H1 (cell line): Measurements from ENCODE around the gene NAA10. TPM values are rescaled to one million over a fixed set of nuclear protein-coding genes. Genes with fewer than 3 reads are reported as not detected.
A peak's percentile ranks its signal among the peaks of the same experiment; 100 is the strongest.
"Not testable (repeated sequence)": the region's sequence is repeated elsewhere in the genome, so short reads cannot be mapped to it uniquely, and the experiment has no call there.

ENCODE experiments used
- CTCF ChIA-PET: fragments of 300-600 bp; sonication (Branson Sonifier 250); formaldehyde crosslinking; loops from one replicate; lab custom pipeline; 2021; ENCODE audit not compliant: partially characterized antibody; lab: Charles Lee
- POLR2A ChIA-PET: fragments of 300-600 bp; sonication (Branson Sonifier 250); formaldehyde crosslinking; loops from one replicate; lab custom pipeline; 2021; ENCODE audit warnings: inconsistent platforms; ENCODE audit not compliant: partially characterized antibody; lab: Charles Lee
- DNase-seq, 2 experiments: peaks; one replicate each; pipeline versions ENCODE4 v3.0.0 to v3.0.0-alpha.2; 2010 to 2022; ENCODE audit warnings: low spot score in 2 of 2, low read depth in 1 of 2, mixed read lengths in 1 of 2
- FAIRE-seq: peaks from 2 replicates; lab custom pipeline; 2011; peaks lifted over from hg19 to GRCh38; lab: Jason Lieb, UNC
- H2AFZ ChIP-seq: 2 replicates; pipeline ENCODE4 v1.8.1; 2012; ENCODE audit warnings: low read length, inconsistent platforms
- H2AK5ac ChIP-seq: 2 replicates; pipeline ENCODE4 v1.6.1; 2013; ENCODE audit warnings: low read depth, low read length
- H2BK120ac ChIP-seq: replicated peaks from 2 replicates; pipeline ENCODE3; 2013; ENCODE audit warnings: low read depth, low read length, inconsistent platforms
- H2BK12ac ChIP-seq: 2 replicates; pipeline ENCODE4 v1.6.1; 2013; ENCODE audit warnings: low read depth, low read length
- H2BK15ac ChIP-seq: 2 replicates; pipeline ENCODE4 v1.6.1; 2013; ENCODE audit warnings: low read length
- H2BK20ac ChIP-seq: 2 replicates; pipeline ENCODE4 v1.6.1; 2013; ENCODE audit warnings: low read length
- H2BK5ac ChIP-seq: 2 replicates; pipeline ENCODE4 v1.6.1; 2013; ENCODE audit warnings: low read depth, low read length
- H3K14ac ChIP-seq: 2 replicates; pipeline ENCODE4 v1.6.1; 2013; ENCODE audit warnings: inconsistent platforms; ENCODE audit not compliant: insufficient read length
- H3K18ac ChIP-seq: 2 replicates; pipeline ENCODE4 v1.6.1; 2013; ENCODE audit warnings: low read length; ENCODE audit errors: extremely low read depth
- H3K23ac ChIP-seq: 2 replicates; pipeline ENCODE4 v1.6.1; 2013; ENCODE audit warnings: inconsistent platforms; ENCODE audit not compliant: insufficient read length
- H3K23me2 ChIP-seq: 2 replicates; pipeline ENCODE4 v1.6.1; 2013; ENCODE audit warnings: low read depth, low read length
- H3K27ac ChIP-seq: 2 replicates; pipeline ENCODE4 v1.6.1; 2011; ENCODE audit warnings: low read depth, low read length, inconsistent platforms
- H3K27me3 ChIP-seq, 4 experiments: replicated peaks in 1 of 4; 1 replicate in 1 of 4; 2 replicates in 3 of 4; pipeline versions ENCODE4 v1.6.1 to v1.8.1; 2011 to 2013; ENCODE audit warnings: low read length in 3 of 4, mild to moderate bottlenecking in 3 of 4, inconsistent platforms in 2 of 4, mixed read lengths in 2 of 4, moderate library complexity in 1 of 4; ENCODE audit not compliant: control insufficient read depth in 3 of 4, insufficient read depth in 3 of 4; ENCODE audit errors: extremely low read depth in 1 of 4
- H3K36me3 ChIP-seq, 4 experiments: 2 replicates each; pipeline versions ENCODE4 v1.6.1 to v1.8.1; 2011 to 2013; ENCODE audit warnings: mild to moderate bottlenecking in 4 of 4, low read length in 3 of 4, moderate library complexity in 2 of 4, control low read depth in 1 of 4, inconsistent platforms in 1 of 4; ENCODE audit not compliant: insufficient read depth in 4 of 4, control insufficient read depth in 2 of 4
- H3K4ac ChIP-seq: replicated peaks from 2 replicates; pipeline ENCODE3; 2013; ENCODE audit warnings: low read length, low read depth, mixed read lengths, inconsistent platforms; ENCODE audit not compliant: insufficient read length
- H3K4me1 ChIP-seq, 4 experiments: replicated peaks in 1 of 4; 1 replicate in 1 of 4; 2 replicates in 3 of 4; pipeline versions ENCODE4 v1.6.1 to v1.8.1; 2011 to 2013; ENCODE audit warnings: low read length in 3 of 4, inconsistent platforms in 2 of 4, mixed read lengths in 1 of 4; ENCODE audit not compliant: insufficient read depth in 4 of 4, control insufficient read depth in 3 of 4
- H3K4me2 ChIP-seq, 2 experiments: 2 replicates each; pipeline versions ENCODE4 v1.6.1 to v1.8.1; 2011 to 2013; ENCODE audit warnings: low read depth in 2 of 2, low read length in 2 of 2, control low read depth in 1 of 2, inconsistent platforms in 1 of 2, mild to moderate bottlenecking in 1 of 2; ENCODE audit not compliant: insufficient read depth in 1 of 2
- H3K4me3 ChIP-seq, 4 experiments: fragments of 200-600, 300-600 bp in 1 of 4; sonication (generic), shearing (Covaris generic), sonication (Bioruptor Twin) in 1 of 4; 2 replicates each; pipeline versions ENCODE4 v1.5.1 to v1.8.1; 2011 to 2016; ENCODE audit warnings: low read length in 4 of 4, low read depth in 3 of 4, control low read depth in 2 of 4, inconsistent platforms in 2 of 4, mild to moderate bottlenecking in 2 of 4, mixed read lengths in 1 of 4, moderate library complexity in 1 of 4; ENCODE audit not compliant: insufficient read depth in 2 of 4; ENCODE audit errors: extremely low read depth in 1 of 4
- H3K56ac ChIP-seq: replicated peaks from 2 replicates; pipeline ENCODE3; 2013; ENCODE audit warnings: low read depth, mild to moderate bottlenecking, mixed read lengths, low read length, inconsistent platforms; ENCODE audit not compliant: insufficient read length
- H3K79me1 ChIP-seq: 2 replicates; pipeline ENCODE4 v1.6.1; 2013; ENCODE audit warnings: low read depth, low read length, control low read depth
- H3K79me2 ChIP-seq, 2 experiments: 2 replicates each; pipeline versions ENCODE4 v1.6.1 to v1.8.1; 2012 to 2013; ENCODE audit warnings: low read length in 2 of 2, mild to moderate bottlenecking in 2 of 2, inconsistent platforms in 1 of 2; ENCODE audit not compliant: insufficient read depth in 2 of 2, control insufficient read depth in 1 of 2
- H3K9ac ChIP-seq, 4 experiments: replicated peaks in 1 of 4; 1 replicate in 1 of 4; 2 replicates in 3 of 4; pipeline versions ENCODE4 v1.6.1 to v1.8.1; 2011 to 2013; ENCODE audit warnings: low read depth in 3 of 4, low read length in 3 of 4, control low read depth in 2 of 4, mild to moderate bottlenecking in 2 of 4, moderate library complexity in 2 of 4, inconsistent platforms in 1 of 4; ENCODE audit errors: extremely low read depth in 1 of 4
- H3K9me3 ChIP-seq, 2 experiments: 2 replicates each; pipeline versions ENCODE4 v1.6.1 to v1.8.1; 2012 to 2013; ENCODE audit warnings: mild to moderate bottlenecking in 2 of 2, moderate library complexity in 2 of 2, control low read depth in 1 of 2, inconsistent platforms in 1 of 2, low read depth in 1 of 2, low read length in 1 of 2, mixed read lengths in 1 of 2; ENCODE audit not compliant: insufficient read depth in 2 of 2
- H4K20me1 ChIP-seq, 2 experiments: replicated peaks in 1 of 2; 2 replicates each; pipeline versions ENCODE3 to v1.8.1; 2011 to 2013; ENCODE audit warnings: inconsistent platforms in 2 of 2, low read length in 2 of 2, mild to moderate bottlenecking in 1 of 2; ENCODE audit not compliant: insufficient read depth in 2 of 2, control insufficient read depth in 1 of 2
- H4K5ac ChIP-seq: 2 replicates; pipeline ENCODE4 v1.6.1; 2013; ENCODE audit warnings: low read length, low read depth, mixed read lengths, inconsistent platforms; ENCODE audit not compliant: insufficient read length
- H4K8ac ChIP-seq: 2 replicates; pipeline ENCODE4 v1.8.0; 2013; ENCODE audit warnings: mild to moderate bottlenecking, moderate library complexity, low read length, inconsistent platforms; ENCODE audit not compliant: insufficient read depth; ENCODE audit errors: extremely low read depth
- H4K91ac ChIP-seq: replicated peaks from 2 replicates; pipeline ENCODE3; 2013; ENCODE audit warnings: low read length, mixed read lengths, inconsistent platforms; ENCODE audit not compliant: insufficient read length
- WGBS, 2 experiments: shearing (Covaris generic) in 1 of 2; methylation state at CpG; one replicate each; pipeline versions ENCODE4 v1.1.6 to v1.1.7; 2013 to 2015; ENCODE audit warnings: low lambda C conversion rate in 2 of 2, mixed read lengths in 2 of 2, inconsistent platforms in 1 of 2, low coverage in 1 of 2, missing lambda C conversion rate in 1 of 2; ENCODE audit not compliant: insufficient replicate concordance in 2 of 2, insufficient coverage in 1 of 2, insufficient read length in 1 of 2; ENCODE audit errors: extremely low coverage in 1 of 2, missing lambda C conversion rate in 1 of 2; 5-methylcytosine and 5-hydroxymethylcytosine counted together
- polyA plus RNA-seq, 7 experiments: library from polyadenylated mRNA; depleted of rRNA in 3 of 7; stranded (reverse) in 5 of 7; unstranded in 2 of 7; fragments of >200 nt in 5 of 7; fragments of 200-250 nt in 2 of 7; gene quantifications; 1 replicate in 5 of 7; 2 replicates in 1 of 7; 4 replicates in 1 of 7; pipeline versions ENCODE4 v1.2.1 to v1.2.3, GENCODE V29; 2011 to 2013; ENCODE audit warnings: missing spikeins in 2 of 7, mixed read lengths in 2 of 7
- total RNA-seq: library from RNA; stranded (reverse); fragmentation: NEBNext Ultra II Directional; extraction: Animal tissue kit (Norgen Biotek cat#: 25700); gene quantifications from 2 replicates; pipeline ENCODE4 v1.2.1, GENCODE V29; 2021

Gene NAA10
- total and polyA plus RNA-seq, 2 of the 8 experiments (the other 6 are each of a cell fraction or from before 2014, with no cell fraction given) = 80.4 to 98.8 TPM

- H3K27me3 ChIP-seq, H2BK20ac ChIP-seq, H3K56ac ChIP-seq, H2AFZ ChIP-seq, H3K79me2 ChIP-seq, H2AK5ac ChIP-seq, H4K8ac ChIP-seq, H3K18ac ChIP-seq, H4K91ac ChIP-seq, H2BK120ac ChIP-seq, H3K4me2 ChIP-seq, H2BK5ac ChIP-seq, H2BK15ac ChIP-seq, H4K20me1 ChIP-seq, H3K4ac ChIP-seq, H3K9me3 ChIP-seq, H3K4me1 ChIP-seq, H3K23me2 ChIP-seq, H3K27ac ChIP-seq, H3K36me3 ChIP-seq, DNase-seq, H4K5ac ChIP-seq, H3K4me3 ChIP-seq, H2BK12ac ChIP-seq, H3K9ac ChIP-seq, H3K79me1 ChIP-seq, H3K14ac ChIP-seq, H3K23ac ChIP-seq: not testable (repeated sequence)
- FAIRE-seq = peak; percentile 86
- POLR2A ChIA-PET = interaction anchor here (3.2 kb wide), 1 partner anchor 9 kb away, joined by 10 read pairs; the partner anchor contains the start of gene HCFC1
- WGBS, 2 experiments = 87% methylated on average over 4 of the region's 10 CpGs; no CpG with 5 or more reads in 1 of the 2 experiments
- CTCF ChIA-PET = interaction anchor here (1.6 kb wide), 1 partner anchor 28 kb away, joined by 3 read pairs; no protein-coding TSS in a partner anchor
Observed at GRCh38 chrX:153980394-153980793, 45.6 kb upstream of the NAA10 start.
